ENCODE data around the gene DRG2. TPM values are rescaled to one million over a fixed set of nuclear protein-coding genes. Genes with fewer than 3 reads are reported as not detected.
A peak's percentile ranks its signal among the peaks of the same experiment; 100 is the strongest.

DRG2 gene
- total and polyA plus RNA-seq, 10 of the 15 experiments (the other 5 are each of a cell fraction or from before 2014, with no cell fraction given), result 9.1 to 64.8 (median 45.7) TPM

DNA sequence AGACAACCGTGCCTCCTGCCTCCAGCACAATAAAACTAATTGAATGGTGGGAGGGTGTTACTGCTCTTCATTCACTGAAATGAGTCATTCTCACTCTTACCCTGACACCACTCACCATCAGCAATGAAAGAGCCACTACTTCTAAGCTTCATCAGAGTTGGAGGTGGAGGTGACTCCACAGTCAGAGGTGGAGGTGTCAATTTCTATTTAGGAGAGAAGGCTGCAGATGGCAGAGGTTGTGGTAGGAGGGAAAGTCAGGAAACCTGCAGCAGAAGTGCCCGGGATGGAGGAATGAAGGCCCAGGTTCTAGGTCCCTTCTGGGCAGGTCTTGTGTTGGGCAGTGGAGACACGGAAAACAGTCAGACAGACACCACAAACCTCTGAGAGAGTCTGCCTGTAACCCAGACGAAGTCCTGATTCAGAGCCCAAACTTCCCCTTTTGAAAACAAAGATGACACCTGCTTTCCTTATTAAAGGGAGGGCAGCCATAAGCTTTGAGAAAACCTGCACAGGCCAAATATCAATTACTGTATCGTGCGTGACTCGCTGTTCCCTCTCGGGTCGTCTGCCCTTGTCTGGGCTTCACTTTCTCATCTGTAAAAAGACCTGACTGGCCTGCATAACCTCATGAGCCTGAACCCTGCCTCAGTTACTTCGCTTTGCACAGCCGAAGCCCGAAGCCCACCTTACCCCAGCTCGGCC lies 49.4 kb upstream of the DRG2 start:
- peaks cover 26% of the 10 kb centered on the region for H3K79me2 ChIP-seq (ENCODE audit: control insufficient read depth, insufficient read depth, low read length)
- H3K27me3 ChIP-seq (replicated peaks in 1 of 2; ENCODE audit: control insufficient read depth in 2 of 2, insufficient read depth in 2 of 2, low read length in 1 of 2), result no peaks in the 10 kb centered on the region
- ATAC-seq (peak; percentile 26), DNase-seq (ENCODE audit: low read depth, low spot score) (no peak), FAIRE-seq (no peak)
- POLR2A ChIA-PET, result interaction anchor here (0.5 to 1.9 kb wide), 3 partner anchors 66 to 1162 kb away, joined by 3 to 6 read pairs (median 3); partner anchors contain the start of genes DRC3 and TOM1L2
- in situ Hi-C loops (cut with MboI) (no loop called here), intact Hi-C loops (cut with micrococcal nuclease; ENCODE audit: unreplicated experiment) (loop anchor here (5.0 kb wide), 2 partner anchors 81 to 216 kb away; no protein-coding TSS in a partner anchor)
- peak overlapping the region; percentile 65 for H3K9ac ChIP-seq (ENCODE audit: control insufficient read depth, insufficient read depth, low read length)
- peaks cover 18% of the 10 kb centered on the region for H3K4me1 ChIP-seq (ENCODE audit: control insufficient read depth, insufficient read depth, low read length)
- H2AFZ ChIP-seq (ENCODE audit: control insufficient read depth, low read depth, low read length), result peak overlapping the region; percentile 63
- no peaks in the 10 kb centered on the region for H3K9me3 ChIP-seq (replicated peaks; ENCODE audit: control insufficient read depth, insufficient read depth, low read length)
- H3K4me3 ChIP-seq, result peak overlapping the region; percentile 80
- BruUV-seq (replicated peaks), result TSS peak; percentile 64
- SMC1A ChIA-PET (ENCODE audit: uncharacterized antibody, unreplicated experiment), result interaction anchor here (0.9 to 1.0 kb wide), 2 partner anchors 11 to 79 kb away, joined by 3 to 4 read pairs; no protein-coding TSS in a partner anchor
- no peaks in the 10 kb centered on the region for H4K20me1 ChIP-seq (ENCODE audit: control insufficient read depth, insufficient read depth)
- H3K27ac ChIP-seq (ENCODE audit: control insufficient read depth, insufficient read depth), result peak overlapping the region; percentile 60
- WGBS (ENCODE audit: insufficient coverage, insufficient replicate concordance, low lambda C conversion rate, missing lambda C conversion rate), result under 1% methylated on average over 13 of the region's 13 CpGs
- H3K4me2 ChIP-seq (ENCODE audit: control insufficient read depth, insufficient read depth), result peak overlapping the region; percentile 93
- CTCF ChIA-PET, result interaction anchor here (0.7 to 2.4 kb wide), 6 partner anchors 52 to 346 kb away, joined by 3 to 7 read pairs (median 4); partner anchors contain the start of genes DRC3 and TOM1L2
- RAD21 ChIA-PET (ENCODE audit: unreplicated experiment), result interaction anchor here (1.3 to 1.4 kb wide), 2 partner anchors 66 to 79 kb away, joined by 3 read pairs; partner anchors contain the start of genes DRC3 and TOM1L2
- H3K36me3 ChIP-seq (ENCODE audit: control insufficient read depth in 2 of 2, insufficient read depth in 2 of 2, low read length in 1 of 2), result no peaks in the 10 kb centered on the region
- TF ChIP-seq RUNX3 (IDR thresholded peaks at IDR 0.05; ENCODE audit: low read length) (peak; percentile 35), ZNF384 (IDR thresholded peaks at IDR 0.05; ENCODE audit: borderline replicate concordance, low read depth, low read length) (no peak), MTA2 (IDR thresholded peaks at IDR 0.05; ENCODE audit: low read depth) (peak; percentile 40), DPF2 (IDR thresholded peaks at IDR 0.05) (peak; percentile 20; the same call in 1 of the 2 replicates), HCFC1 (IDR thresholded peaks at IDR 0.05; ENCODE audit: low read length) (no peak), MXI1 (IDR thresholded peaks at IDR 0.05; ENCODE audit: low read depth, low read length) (0 out of 2 replicates have a peak, but pooled peaks have one; percentile 48), ZNF274 (IDR thresholded peaks at IDR 0.05; ENCODE audit: insufficient read depth, insufficient read length) (no peak), IKZF1 (conservative IDR thresholded peaks at IDR 0.05) (no peak), ASH2L (IDR thresholded peaks at IDR 0.05; ENCODE audit: borderline replicate concordance, low read depth) (no peak)
- TF ChIP-seq, protein P1, sequence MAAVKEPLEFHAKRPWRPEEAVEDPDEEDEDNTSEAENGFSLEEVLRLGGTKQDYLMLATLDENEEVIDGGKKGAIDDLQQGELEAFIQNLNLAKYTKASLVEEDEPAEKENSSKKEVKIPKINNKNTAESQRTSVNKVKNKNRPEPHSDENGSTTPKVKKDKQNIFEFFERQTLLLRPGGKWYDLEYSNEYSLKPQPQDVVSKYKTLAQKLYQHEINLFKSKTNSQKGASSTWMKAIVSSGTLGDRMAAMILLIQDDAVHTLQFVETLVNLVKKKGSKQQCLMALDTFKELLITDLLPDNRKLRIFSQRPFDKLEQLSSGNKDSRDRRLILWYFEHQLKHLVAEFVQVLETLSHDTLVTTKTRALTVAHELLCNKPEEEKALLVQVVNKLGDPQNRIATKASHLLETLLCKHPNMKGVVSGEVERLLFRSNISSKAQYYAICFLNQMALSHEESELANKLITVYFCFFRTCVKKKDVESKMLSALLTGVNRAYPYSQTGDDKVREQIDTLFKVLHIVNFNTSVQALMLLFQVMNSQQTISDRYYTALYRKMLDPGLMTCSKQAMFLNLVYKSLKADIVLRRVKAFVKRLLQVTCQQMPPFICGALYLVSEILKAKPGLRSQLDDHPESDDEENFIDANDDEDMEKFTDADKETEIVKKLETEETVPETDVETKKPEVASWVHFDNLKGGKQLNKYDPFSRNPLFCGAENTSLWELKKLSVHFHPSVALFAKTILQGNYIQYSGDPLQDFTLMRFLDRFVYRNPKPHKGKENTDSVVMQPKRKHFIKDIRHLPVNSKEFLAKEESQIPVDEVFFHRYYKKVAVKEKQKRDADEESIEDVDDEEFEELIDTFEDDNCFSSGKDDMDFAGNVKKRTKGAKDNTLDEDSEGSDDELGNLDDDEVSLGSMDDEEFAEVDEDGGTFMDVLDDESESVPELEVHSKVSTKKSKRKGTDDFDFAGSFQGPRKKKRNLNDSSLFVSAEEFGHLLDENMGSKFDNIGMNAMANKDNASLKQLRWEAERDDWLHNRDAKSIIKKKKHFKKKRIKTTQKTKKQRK (IDR thresholded peaks at IDR 0.05; ENCODE audit: low read depth, low read length), result no peak
- TF ChIP-seq, protein P2, sequence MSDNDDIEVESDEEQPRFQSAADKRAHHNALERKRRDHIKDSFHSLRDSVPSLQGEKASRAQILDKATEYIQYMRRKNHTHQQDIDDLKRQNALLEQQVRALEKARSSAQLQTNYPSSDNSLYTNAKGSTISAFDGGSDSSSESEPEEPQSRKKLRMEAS (IDR thresholded peaks at IDR 0.05; ENCODE audit: low read depth, low read length), result no peak
- TF ChIP-seq, protein P3, sequence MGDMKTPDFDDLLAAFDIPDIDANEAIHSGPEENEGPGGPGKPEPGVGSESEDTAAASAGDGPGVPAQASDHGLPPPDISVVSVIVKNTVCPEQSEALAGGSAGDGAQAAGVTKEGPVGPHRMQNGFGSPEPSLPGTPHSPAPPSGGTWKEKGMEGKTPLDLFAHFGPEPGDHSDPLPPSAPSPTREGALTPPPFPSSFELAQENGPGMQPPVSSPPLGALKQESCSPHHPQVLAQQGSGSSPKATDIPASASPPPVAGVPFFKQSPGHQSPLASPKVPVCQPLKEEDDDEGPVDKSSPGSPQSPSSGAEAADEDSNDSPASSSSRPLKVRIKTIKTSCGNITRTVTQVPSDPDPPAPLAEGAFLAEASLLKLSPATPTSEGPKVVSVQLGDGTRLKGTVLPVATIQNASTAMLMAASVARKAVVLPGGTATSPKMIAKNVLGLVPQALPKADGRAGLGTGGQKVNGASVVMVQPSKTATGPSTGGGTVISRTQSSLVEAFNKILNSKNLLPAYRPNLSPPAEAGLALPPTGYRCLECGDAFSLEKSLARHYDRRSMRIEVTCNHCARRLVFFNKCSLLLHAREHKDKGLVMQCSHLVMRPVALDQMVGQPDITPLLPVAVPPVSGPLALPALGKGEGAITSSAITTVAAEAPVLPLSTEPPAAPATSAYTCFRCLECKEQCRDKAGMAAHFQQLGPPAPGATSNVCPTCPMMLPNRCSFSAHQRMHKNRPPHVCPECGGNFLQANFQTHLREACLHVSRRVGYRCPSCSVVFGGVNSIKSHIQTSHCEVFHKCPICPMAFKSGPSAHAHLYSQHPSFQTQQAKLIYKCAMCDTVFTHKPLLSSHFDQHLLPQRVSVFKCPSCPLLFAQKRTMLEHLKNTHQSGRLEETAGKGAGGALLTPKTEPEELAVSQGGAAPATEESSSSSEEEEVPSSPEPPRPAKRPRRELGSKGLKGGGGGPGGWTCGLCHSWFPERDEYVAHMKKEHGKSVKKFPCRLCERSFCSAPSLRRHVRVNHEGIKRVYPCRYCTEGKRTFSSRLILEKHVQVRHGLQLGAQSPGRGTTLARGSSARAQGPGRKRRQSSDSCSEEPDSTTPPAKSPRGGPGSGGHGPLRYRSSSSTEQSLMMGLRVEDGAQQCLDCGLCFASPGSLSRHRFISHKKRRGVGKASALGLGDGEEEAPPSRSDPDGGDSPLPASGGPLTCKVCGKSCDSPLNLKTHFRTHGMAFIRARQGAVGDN (IDR thresholded peaks at IDR 0.05), result no peak
- TF ChIP-seq, protein P4, sequence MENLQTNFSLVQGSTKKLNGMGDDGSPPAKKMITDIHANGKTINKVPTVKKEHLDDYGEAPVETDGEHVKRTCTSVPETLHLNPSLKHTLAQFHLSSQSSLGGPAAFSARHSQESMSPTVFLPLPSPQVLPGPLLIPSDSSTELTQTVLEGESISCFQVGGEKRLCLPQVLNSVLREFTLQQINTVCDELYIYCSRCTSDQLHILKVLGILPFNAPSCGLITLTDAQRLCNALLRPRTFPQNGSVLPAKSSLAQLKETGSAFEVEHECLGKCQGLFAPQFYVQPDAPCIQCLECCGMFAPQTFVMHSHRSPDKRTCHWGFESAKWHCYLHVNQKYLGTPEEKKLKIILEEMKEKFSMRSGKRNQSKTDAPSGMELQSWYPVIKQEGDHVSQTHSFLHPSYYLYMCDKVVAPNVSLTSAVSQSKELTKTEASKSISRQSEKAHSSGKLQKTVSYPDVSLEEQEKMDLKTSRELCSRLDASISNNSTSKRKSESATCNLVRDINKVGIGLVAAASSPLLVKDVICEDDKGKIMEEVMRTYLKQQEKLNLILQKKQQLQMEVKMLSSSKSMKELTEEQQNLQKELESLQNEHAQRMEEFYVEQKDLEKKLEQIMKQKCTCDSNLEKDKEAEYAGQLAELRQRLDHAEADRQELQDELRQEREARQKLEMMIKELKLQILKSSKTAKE (IDR thresholded peaks at IDR 0.05; ENCODE audit: low read depth, poor library complexity, severe bottlenecking), result peak; percentile 55
